Hepatocyte (in vitro differentiated cells): ENCODE measurements around the gene CANX.

Experiments used
- EZH2 ChIP-seq: fragments of 200-600 bp; sonication (generic); IDR thresholded peaks from 2 replicates; pipeline ENCODE4 v1.6.1; 2016; ENCODE audit warnings: antibody characterized with exemption, mild to moderate bottlenecking, borderline replicate concordance
- TF ChIP-seq, protein P1 (sequence below): fragments of 200-600 bp; sonication (generic); IDR thresholded peaks from 2 replicates; pipeline ENCODE4 v1.5.1; 2016; ENCODE audit warnings: antibody characterized with exemption, mild to moderate bottlenecking; ENCODE audit not compliant: poor library complexity

DNA sequence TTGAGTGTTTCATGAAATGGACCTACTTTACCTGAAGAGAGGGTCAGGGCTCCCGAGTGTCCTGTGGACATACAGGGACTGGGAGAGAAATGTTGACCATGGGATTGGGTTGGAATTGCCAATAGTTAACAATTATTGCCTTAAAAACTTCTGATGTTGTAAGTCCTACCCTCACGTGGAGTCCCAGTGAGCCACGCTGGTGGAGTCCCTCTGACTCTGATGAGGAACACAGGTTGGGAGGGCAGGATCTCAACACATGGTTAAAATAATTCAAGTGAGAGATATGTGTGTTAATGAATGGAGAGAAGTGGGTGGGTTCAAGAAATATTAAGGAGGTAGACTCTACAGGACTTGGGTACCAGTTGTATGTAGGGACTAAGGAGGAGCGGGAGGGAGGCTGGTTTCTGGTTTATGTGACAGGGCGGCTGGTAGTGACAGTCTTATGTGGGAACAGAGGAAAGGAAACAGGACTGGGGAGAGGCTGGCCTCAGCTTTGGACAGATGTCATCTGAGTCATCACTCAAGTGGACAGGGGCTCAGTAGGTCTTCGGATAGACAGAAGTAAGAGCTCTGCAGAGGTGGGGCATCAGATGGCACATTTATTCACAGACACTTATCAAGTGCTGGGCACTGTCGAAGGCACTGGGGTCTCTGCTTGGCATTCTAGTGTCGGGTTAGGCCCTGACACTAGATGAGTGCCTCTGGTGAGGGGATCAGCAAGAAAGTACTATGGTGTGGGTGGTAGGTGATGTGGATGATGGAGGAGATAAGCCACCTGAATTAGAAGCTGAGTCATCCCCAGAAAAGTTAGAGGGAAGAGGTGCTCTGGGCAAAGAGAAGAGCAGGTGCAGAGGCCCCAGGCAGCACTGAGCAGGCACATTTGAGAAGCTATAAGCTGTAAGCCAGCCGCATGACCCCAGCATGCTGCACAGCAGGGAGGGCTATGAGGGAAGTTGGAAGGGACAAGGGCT, 61.1 kb downstream of the CANX start:
- TF ChIP-seq, protein P1, sequence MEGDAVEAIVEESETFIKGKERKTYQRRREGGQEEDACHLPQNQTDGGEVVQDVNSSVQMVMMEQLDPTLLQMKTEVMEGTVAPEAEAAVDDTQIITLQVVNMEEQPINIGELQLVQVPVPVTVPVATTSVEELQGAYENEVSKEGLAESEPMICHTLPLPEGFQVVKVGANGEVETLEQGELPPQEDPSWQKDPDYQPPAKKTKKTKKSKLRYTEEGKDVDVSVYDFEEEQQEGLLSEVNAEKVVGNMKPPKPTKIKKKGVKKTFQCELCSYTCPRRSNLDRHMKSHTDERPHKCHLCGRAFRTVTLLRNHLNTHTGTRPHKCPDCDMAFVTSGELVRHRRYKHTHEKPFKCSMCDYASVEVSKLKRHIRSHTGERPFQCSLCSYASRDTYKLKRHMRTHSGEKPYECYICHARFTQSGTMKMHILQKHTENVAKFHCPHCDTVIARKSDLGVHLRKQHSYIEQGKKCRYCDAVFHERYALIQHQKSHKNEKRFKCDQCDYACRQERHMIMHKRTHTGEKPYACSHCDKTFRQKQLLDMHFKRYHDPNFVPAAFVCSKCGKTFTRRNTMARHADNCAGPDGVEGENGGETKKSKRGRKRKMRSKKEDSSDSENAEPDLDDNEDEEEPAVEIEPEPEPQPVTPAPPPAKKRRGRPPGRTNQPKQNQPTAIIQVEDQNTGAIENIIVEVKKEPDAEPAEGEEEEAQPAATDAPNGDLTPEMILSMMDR: no peak
- no peak for TF ChIP-seq EZH2
